ENCODE results near the gene UBASH3B. TPM values are rescaled to one million over a fixed set of nuclear protein-coding genes. Genes with fewer than 3 reads are reported as not detected.

The UBASH3B gene
- total RNA-seq, 1 experiment from 2014 or later: 10.3 TPM

- Mint-ChIP-seq H3K36me3 (ENCODE audit: insufficient read depth, unreplicated experiment) (no peaks in the 10 kb centered on the region), H3K9me3 (ENCODE audit: unreplicated experiment) (no peaks in the 10 kb centered on the region), H3K4me1 (ENCODE audit: insufficient read depth, unreplicated experiment) (peaks cover 18% of the 10 kb centered on the region), H3K27me3 (ENCODE audit: insufficient read depth, unreplicated experiment) (no peaks in the 10 kb centered on the region), H3K4me3 (ENCODE audit: unreplicated experiment) (no peak overlapping the region), H3K27ac (ENCODE audit: low read depth, unreplicated experiment) (peak overlapping the region; percentile 29)
- POLR2A ChIA-PET: interaction anchor here (0.6 kb wide), 1 partner anchor 142 kb away, joined by 3 read pairs; no protein-coding TSS in a partner anchor
- BruUV-seq (replicated peaks): no TSS peak
- CTCF ChIA-PET: interaction anchor here (0.6 to 2.9 kb wide), 5 partner anchors 13 to 154 kb away, joined by 3 to 17 read pairs (median 5); no protein-coding TSS in a partner anchor
- no peak for DNase-seq (ENCODE audit: unreplicated experiment)
- intact Hi-C loops (cut with micrococcal nuclease): no loop called here
- no peak for TF ChIP-seq CTCF (IDR thresholded peaks at IDR 0.05; ENCODE audit: unreplicated experiment)
These were observed 154.3 kb downstream of the UBASH3B start for GRCh38 chr11:122809866-122810265.

- Mint-ChIP-seq H3K36me3 (ENCODE audit: insufficient read depth, unreplicated experiment) (peaks cover under 1% of the 10 kb centered on the region), H3K4me1 (ENCODE audit: insufficient read depth, unreplicated experiment) (peaks cover 15% of the 10 kb centered on the region), H3K27ac (ENCODE audit: low read depth, unreplicated experiment) (no peak overlapping the region), H3K27me3 (ENCODE audit: insufficient read depth, unreplicated experiment) (no peaks in the 10 kb centered on the region), H3K9me3 (ENCODE audit: unreplicated experiment) (no peaks in the 10 kb centered on the region), H3K4me3 (ENCODE audit: unreplicated experiment) (no peak overlapping the region)
- no TSS peak for BruUV-seq (replicated peaks)
- no peak for TF ChIP-seq CTCF (IDR thresholded peaks at IDR 0.05; ENCODE audit: unreplicated experiment)
- DNase-seq (ENCODE audit: unreplicated experiment): no peak
- intact Hi-C loops (cut with micrococcal nuclease): no loop called here
- POLR2A ChIA-PET: no interaction called here
- CTCF ChIA-PET: interaction anchor here (1.2 to 1.4 kb wide), 2 partner anchors 10 to 183 kb away, joined by 3 to 5 read pairs; no protein-coding TSS in a partner anchor
These were observed 156.2 kb downstream of the UBASH3B start for GRCh38 chr11:122811721-122812120.

GRCh38 chr11:122812638-122813037, 157.1 kb downstream of the UBASH3B start:
- no peak for DNase-seq (ENCODE audit: unreplicated experiment)
- peaks cover 5% of the 10 kb centered on the region for H3K36me3 Mint-ChIP-seq (ENCODE audit: insufficient read depth, unreplicated experiment)
- no peak for TF ChIP-seq CTCF (IDR thresholded peaks at IDR 0.05; ENCODE audit: unreplicated experiment)
- H3K4me1 Mint-ChIP-seq (ENCODE audit: insufficient read depth, unreplicated experiment): peaks cover 15% of the 10 kb centered on the region
- intact Hi-C loops (cut with micrococcal nuclease): no loop called here
- BruUV-seq (replicated peaks): no TSS peak
- CTCF ChIA-PET: interaction anchor here (0.6 to 3.5 kb wide), 7 partner anchors 9 to 210 kb away, joined by 3 to 18 read pairs (median 3); no protein-coding TSS in a partner anchor
- H3K4me3 Mint-ChIP-seq (ENCODE audit: unreplicated experiment): no peak overlapping the region
- H3K27ac Mint-ChIP-seq (ENCODE audit: low read depth, unreplicated experiment): no peak overlapping the region
- POLR2A ChIA-PET: no interaction called here
- H3K27me3 Mint-ChIP-seq (ENCODE audit: insufficient read depth, unreplicated experiment): no peaks in the 10 kb centered on the region
- H3K9me3 Mint-ChIP-seq (ENCODE audit: unreplicated experiment): no peaks in the 10 kb centered on the region

- peaks cover 5% of the 10 kb centered on the region for H3K36me3 Mint-ChIP-seq (ENCODE audit: insufficient read depth, unreplicated experiment)
- no peak for DNase-seq (ENCODE audit: unreplicated experiment)
- H3K9me3 Mint-ChIP-seq (ENCODE audit: unreplicated experiment): no peaks in the 10 kb centered on the region
- no TSS peak for BruUV-seq (replicated peaks)
- POLR2A ChIA-PET: interaction anchor here (1.0 to 1.5 kb wide), 3 partner anchors 10 to 32 kb away, joined by 3 to 7 read pairs (median 3); no protein-coding TSS in a partner anchor
- H3K4me3 Mint-ChIP-seq (ENCODE audit: unreplicated experiment): no peak overlapping the region
- CTCF ChIA-PET: interaction anchor here (0.6 to 3.5 kb wide), 6 partner anchors 8 to 209 kb away, joined by 3 to 18 read pairs (median 3); no protein-coding TSS in a partner anchor
- intact Hi-C loops (cut with micrococcal nuclease): no loop called here
- H3K4me1 Mint-ChIP-seq (ENCODE audit: insufficient read depth, unreplicated experiment): peaks cover 13% of the 10 kb centered on the region
- TF ChIP-seq CTCF (IDR thresholded peaks at IDR 0.05; ENCODE audit: unreplicated experiment): no peak
- no peak overlapping the region for H3K27ac Mint-ChIP-seq (ENCODE audit: low read depth, unreplicated experiment)
- no peaks in the 10 kb centered on the region for H3K27me3 Mint-ChIP-seq (ENCODE audit: insufficient read depth, unreplicated experiment)
These were observed 157.8 kb downstream of the UBASH3B start for GRCh38 chr11:122813176-122813893.
